Measurements from ENCODE around the gene RPS19BP1.

GRCh38 chr22:39497429-39497828, 35.1 kb downstream of the RPS19BP1 start:
- TF ChIP-seq POLR2AphosphoS5 (IDR thresholded peaks at IDR 0.05; ENCODE audit: borderline replicate concordance, low read depth, low read length) (no peak), EZH2 (IDR thresholded peaks at IDR 0.05) (no peak), FOXP2 (optimal IDR thresholded peaks at IDR 0.05; ENCODE audit: control extremely low read depth, extremely low read length, insufficient read depth) (no peak)
